Measurements from ENCODE around the gene ISYNA1.

The ISYNA1 gene

GRCh38 chr19:18431351-18432197 lies 6.4 kb downstream of the ISYNA1 start:
- DNase-seq (ENCODE audit: low read depth in 3 of 3): no peak

- no peak for DNase-seq (ENCODE audit: low read depth in 3 of 3)
Measured at GRCh38 chr19:18430417-18431144, 7.4 kb downstream of the ISYNA1 start.

- DNase-seq (ENCODE audit: low read depth in 3 of 3): no peak
Measured at GRCh38 chr19:18429717-18430416, 8.1 kb downstream of the ISYNA1 start.

DNA sequence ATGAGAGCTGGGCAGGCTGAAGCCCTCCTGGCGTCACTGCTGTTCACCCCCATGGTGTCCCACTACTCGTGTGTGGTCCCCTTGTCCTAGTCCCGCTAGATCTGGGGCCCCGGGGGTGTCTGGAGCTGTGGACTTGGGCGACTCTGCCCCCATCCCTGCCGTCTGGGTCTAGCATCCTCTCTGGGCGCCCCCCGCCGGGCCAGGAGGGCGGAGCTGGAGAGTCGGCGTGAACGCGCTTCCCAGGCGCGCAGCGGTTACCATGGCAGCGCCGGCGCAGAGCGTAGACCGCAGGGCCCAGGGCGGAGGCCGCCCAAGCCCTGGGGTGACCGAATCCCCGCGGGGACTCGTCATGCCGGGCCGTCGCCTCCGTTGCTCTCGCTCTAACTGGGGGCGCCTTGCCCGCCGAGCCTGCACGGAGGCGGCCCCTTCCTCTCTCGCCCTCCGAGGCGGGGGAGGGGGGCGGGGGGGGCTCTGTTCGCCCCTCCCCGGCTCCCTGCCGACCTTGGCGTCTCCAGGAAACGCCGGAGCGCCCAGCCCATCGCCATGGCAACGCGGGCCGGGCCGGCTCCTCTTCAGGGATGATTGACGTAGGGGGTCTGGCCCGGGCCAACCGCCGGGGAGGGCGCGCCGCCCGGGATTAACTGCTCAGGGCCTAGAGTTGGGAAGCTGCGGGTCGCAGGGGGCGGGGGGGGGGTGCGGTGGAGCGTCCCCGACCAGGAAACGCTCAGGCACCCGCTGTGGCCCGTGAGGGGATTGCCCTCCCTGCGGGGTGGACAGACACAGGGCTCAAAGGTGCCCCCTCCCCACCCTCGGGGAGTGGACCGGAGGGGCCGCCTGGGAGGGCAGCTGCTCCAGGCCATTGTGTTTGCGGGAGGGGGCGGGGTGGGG lies 8.9 kb downstream of the ISYNA1 start:
- peak in 1 of 3 donors; percentile 66 for DNase-seq (ENCODE audit: low read depth in 3 of 3)

GRCh38 chr19:18428173-18428786 lies 9.7 kb downstream of the ISYNA1 start:
- DNase-seq (ENCODE audit: low read depth in 3 of 3): no peak

DNA sequence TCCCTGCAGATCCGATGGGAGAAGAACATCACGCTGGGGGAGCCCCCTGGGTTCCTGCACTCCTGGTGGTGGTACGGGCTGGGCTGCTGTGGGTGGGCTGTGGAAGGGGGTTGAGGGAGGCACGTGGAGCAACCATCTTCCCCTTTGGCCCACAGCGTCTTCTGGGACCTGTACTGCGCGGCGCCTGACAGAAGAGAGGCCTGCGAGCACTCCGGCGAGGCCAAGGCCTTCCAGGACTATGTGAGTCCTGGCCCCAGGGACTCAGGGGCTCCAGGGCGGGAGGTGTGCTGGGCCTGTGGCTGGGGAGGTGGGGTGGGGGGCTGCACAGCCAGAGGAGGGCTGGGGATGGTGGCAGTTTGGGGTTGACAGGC lies 10.2 kb downstream of the ISYNA1 start:
- DNase-seq (ENCODE audit: low read depth in 3 of 3): no peak

- DNase-seq (ENCODE audit: low read depth in 3 of 3): no peak
Measured at GRCh38 chr19:18427080-18427742, 10.7 kb downstream of the ISYNA1 start.

DNA sequence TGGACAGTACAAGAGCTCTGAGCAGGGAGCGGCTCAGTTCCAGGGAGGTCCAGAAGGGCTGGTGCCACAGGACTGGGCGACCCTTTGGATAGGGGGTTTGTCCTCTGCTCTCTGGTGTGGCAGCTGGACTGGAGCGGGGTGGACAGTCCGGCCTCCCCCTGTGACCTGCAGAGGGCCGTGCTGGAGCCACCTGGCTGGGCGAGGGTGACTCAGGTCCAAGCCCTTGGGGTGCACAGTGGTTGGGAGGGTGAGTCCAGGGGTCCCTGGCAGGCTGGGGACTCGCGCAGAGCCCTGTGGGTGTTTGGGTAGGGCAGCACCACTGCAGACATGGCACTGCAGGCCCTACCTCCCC lies 11.5 kb downstream of the ISYNA1 start:
- no peak for DNase-seq (ENCODE audit: low read depth in 3 of 3)

- DNase-seq (ENCODE audit: low read depth in 3 of 3): no peak
Measured at GRCh38 chr19:18425515-18426415, 12.2 kb downstream of the ISYNA1 start.

GRCh38 chr19:18424890-18425514 lies 12.9 kb downstream of the ISYNA1 start:
- no peak for DNase-seq (ENCODE audit: low read depth in 3 of 3)

DNA sequence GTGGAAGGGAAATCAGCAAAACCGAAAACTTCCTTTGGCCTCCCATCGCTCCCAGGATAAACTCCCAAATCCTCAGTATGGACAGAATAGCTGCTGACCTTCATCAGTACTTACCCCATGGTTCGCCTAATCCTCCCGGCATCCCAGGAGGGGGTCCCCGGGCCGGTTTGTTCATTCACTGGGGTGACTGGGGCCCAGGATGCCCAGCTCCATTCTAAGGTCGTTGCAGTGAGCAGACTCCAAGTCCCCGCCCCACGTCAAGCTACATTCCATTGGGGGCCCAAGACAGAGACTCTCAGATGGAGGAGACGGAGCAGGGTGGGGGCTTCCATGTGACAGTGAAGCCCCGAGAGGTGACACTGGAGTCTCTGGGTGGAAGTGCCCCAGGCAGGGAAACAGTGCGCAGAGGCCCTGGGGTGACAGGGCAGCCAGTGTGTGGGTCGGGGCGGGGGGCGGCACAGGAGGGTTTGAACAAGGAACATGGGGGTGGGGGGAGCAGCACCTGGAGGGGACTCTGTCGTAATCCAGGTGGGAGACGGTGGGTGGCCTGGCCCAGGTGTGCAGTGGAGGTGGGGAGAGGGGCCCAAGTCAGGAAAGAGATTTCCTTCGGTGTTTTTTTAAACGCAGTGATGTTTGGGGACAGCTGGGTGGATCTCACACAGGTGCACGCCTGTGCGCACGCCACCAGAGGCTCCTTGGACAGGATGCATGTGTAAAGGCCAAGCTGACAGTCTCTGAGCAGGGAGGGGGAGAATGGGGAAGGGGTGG lies 13.6 kb downstream of the ISYNA1 start:
- no peak for DNase-seq (ENCODE audit: low read depth in 3 of 3)

- DNase-seq (ENCODE audit: low read depth in 3 of 3): no peak
Measured at GRCh38 chr19:18423258-18424020, 14.5 kb downstream of the ISYNA1 start.

- no peak for DNase-seq (ENCODE audit: low read depth in 3 of 3)
Measured at GRCh38 chr19:18422530-18423191, 15.3 kb downstream of the ISYNA1 start.

GRCh38 chr19:18421371-18421959 lies 16.5 kb downstream of the ISYNA1 start:
- no peak for DNase-seq (ENCODE audit: low read depth in 3 of 3)

GRCh38 chr19:18420930-18421329 lies 17.0 kb downstream of the ISYNA1 start:
- DNase-seq (ENCODE audit: low read depth in 3 of 3): no peak

DNA sequence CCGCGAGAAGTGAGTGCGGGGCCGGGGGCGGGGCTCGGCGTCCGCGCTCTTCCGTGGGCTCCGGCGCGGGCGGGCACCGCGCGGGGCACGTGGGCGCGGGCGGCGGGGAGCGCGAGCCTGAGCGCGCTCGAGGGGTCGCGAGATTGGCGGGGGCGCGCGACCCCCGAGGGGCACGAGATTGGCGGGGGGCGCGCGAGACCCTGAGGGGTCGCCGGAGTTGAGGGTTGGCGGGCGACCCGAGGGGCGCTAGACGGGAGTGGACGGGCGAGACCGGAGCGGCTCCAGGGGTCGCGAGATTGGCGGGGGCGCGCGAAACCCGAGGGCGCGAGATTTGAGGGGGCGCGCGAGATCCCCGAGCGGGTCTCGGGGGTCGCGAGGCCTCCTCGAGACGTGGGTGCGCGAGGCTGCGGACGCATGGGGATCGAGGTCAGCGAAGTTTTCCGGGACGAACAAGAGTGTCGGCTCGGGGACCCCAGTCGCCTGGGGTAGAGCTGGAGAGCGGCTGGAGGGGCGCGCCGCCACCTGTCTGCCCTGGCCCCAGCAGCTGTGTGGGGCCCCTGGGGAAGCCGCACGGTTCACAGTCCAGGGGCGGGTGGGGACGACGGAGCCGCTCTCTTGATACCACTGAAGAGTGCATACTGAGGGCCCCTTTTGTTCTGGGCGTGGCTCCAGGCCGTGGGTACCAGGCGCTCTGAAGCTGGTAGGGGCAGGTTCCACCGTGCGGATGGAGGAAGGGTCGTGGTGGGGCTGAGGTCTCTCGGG lies 18.1 kb downstream of the ISYNA1 start:
- no peak for DNase-seq (ENCODE audit: low read depth in 3 of 3)
